PFSK-1 (cell line): Measurements from ENCODE around the gene CYLD.

Experiments
- FOXP2 ChIP-seq: optimal IDR thresholded peaks from 2 replicates; pipeline ENCODE3; 2011; ENCODE audit warnings: borderline replicate concordance, control low read depth, inconsistent platforms; ENCODE audit not compliant: insufficient read depth; ENCODE audit errors: extremely low read length, extremely low read depth
- POLR2AphosphoS5 ChIP-seq: IDR thresholded peaks from 2 replicates; pipeline ENCODE4 v1.6.1; 2012; ENCODE audit warnings: low read depth, mild to moderate bottlenecking, control low read depth, low read length, moderate library complexity
- REST ChIP-seq, 2 experiments: IDR thresholded peaks; 2 replicates each; pipeline versions ENCODE4 v1.6.1 to v1.8.0; 2011 to 2012; ENCODE audit warnings: low read depth in 2 of 2, low read length in 2 of 2, control low read depth in 1 of 2, inconsistent platforms in 1 of 2, mild to moderate bottlenecking in 1 of 2, moderate library complexity in 1 of 2; ENCODE audit not compliant: insufficient read depth in 1 of 2
- SIN3A ChIP-seq: IDR thresholded peaks from 2 replicates; pipeline ENCODE4 v1.6.1; 2012; ENCODE audit warnings: mild to moderate bottlenecking, low read length, moderate library complexity, borderline replicate concordance; ENCODE audit not compliant: insufficient read depth
- TAF1 ChIP-seq: IDR thresholded peaks from 2 replicates; pipeline ENCODE4 v1.6.1; 2012; ENCODE audit warnings: low read length, control low read depth, borderline replicate concordance; ENCODE audit not compliant: insufficient read depth

The CYLD gene

GRCh38 chr16:50724306-50724705, 17.6 kb upstream of the CYLD start:
- TF ChIP-seq TAF1 (no peak), REST (IDR thresholded peaks at IDR 0.05; ENCODE audit: insufficient read depth in 1 of 2, low read depth in 2 of 2, low read length in 2 of 2) (no peak), POLR2AphosphoS5 (no peak), FOXP2 (no peak)

GRCh38 chr16:50731130-50731988, 10.5 kb upstream of the CYLD start:
- TF ChIP-seq SIN3A (no peak), FOXP2 (no peak), TAF1 (no peak), POLR2AphosphoS5 (no peak), REST (IDR thresholded peaks at IDR 0.05; ENCODE audit: insufficient read depth in 1 of 2, low read depth in 2 of 2, low read length in 2 of 2) (no peak)

GRCh38 chr16:50731989-50732832, 9.7 kb upstream of the CYLD start:
- no peak for TF ChIP-seq TAF1
- no peak for TF ChIP-seq FOXP2

- TF ChIP-seq REST (IDR thresholded peaks at IDR 0.05; ENCODE audit: insufficient read depth in 1 of 2, low read depth in 2 of 2, low read length in 2 of 2) (no peak), FOXP2 (no peak), TAF1 (no peak), POLR2AphosphoS5 (no peak), SIN3A (no peak)
Measured at GRCh38 chr16:50733468-50733867, 8.4 kb upstream of the CYLD start.

- TF ChIP-seq FOXP2 (no peak), SIN3A (no peak), TAF1 (no peak), POLR2AphosphoS5 (no peak), REST (IDR thresholded peaks at IDR 0.05; ENCODE audit: insufficient read depth in 1 of 2, low read depth in 2 of 2, low read length in 2 of 2) (no peak)
Measured at GRCh38 chr16:50735629-50736122, 6.2 kb upstream of the CYLD start.
